HFFc6 (cell line): ENCODE results near the gene RNF25. TPM values are rescaled to one million over a fixed set of nuclear protein-coding genes. Genes with fewer than 3 reads are reported as not detected.

Source experiments
- DNase-seq: peaks from one replicate; pipeline ENCODE4 v3.0.0-alpha.2; 2018
- H3K27ac Mint-ChIP-seq: 2 replicates; pipeline ENCODE4 v1.8.0; 2020; ENCODE audit warnings: mild to moderate bottlenecking, mixed read lengths
- H3K27me3 Mint-ChIP-seq: 2 replicates; pipeline ENCODE4 v1.8.0; 2021; ENCODE audit warnings: mild to moderate bottlenecking, moderate library complexity, mixed read lengths; ENCODE audit not compliant: insufficient read depth
- H3K36me3 Mint-ChIP-seq: 2 replicates; pipeline ENCODE4 v1.8.0; 2021; ENCODE audit warnings: low read depth, mixed read lengths
- H3K4me1 Mint-ChIP-seq: 2 replicates; pipeline ENCODE4 v1.8.0; 2020; ENCODE audit warnings: low read depth, mixed read lengths
- H3K4me3 Mint-ChIP-seq: 2 replicates; pipeline ENCODE4 v1.8.0; 2020; ENCODE audit warnings: mild to moderate bottlenecking, moderate library complexity, mixed read lengths
- H3K9me3 Mint-ChIP-seq: 2 replicates; pipeline ENCODE4 v1.8.0; 2020; ENCODE audit warnings: mild to moderate bottlenecking, mixed read lengths
- CTCF ChIP-seq: fragments of 200-600 bp; sonication (generic); IDR thresholded peaks from 2 replicates; pipeline ENCODE4 v1.5.0; 2021; ENCODE audit warnings: antibody characterized with exemption, mild to moderate bottlenecking
- total RNA-seq, 6 experiments: library from RNA; stranded (reverse); fragmentation: NEBNext Ultra II Directional; extraction: Animal tissue kit (Norgen Biotek cat#: 25700); gene quantifications; 2 replicates in 1 of 6; 3 replicates in 5 of 6; pipeline ENCODE4 v1.2.3, GENCODE V29; 2021

RNF25 gene
- total RNA-seq, 6 experiments from 2014 or later: 32.7 to 47.9 (median 39.2) TPM

DNA sequence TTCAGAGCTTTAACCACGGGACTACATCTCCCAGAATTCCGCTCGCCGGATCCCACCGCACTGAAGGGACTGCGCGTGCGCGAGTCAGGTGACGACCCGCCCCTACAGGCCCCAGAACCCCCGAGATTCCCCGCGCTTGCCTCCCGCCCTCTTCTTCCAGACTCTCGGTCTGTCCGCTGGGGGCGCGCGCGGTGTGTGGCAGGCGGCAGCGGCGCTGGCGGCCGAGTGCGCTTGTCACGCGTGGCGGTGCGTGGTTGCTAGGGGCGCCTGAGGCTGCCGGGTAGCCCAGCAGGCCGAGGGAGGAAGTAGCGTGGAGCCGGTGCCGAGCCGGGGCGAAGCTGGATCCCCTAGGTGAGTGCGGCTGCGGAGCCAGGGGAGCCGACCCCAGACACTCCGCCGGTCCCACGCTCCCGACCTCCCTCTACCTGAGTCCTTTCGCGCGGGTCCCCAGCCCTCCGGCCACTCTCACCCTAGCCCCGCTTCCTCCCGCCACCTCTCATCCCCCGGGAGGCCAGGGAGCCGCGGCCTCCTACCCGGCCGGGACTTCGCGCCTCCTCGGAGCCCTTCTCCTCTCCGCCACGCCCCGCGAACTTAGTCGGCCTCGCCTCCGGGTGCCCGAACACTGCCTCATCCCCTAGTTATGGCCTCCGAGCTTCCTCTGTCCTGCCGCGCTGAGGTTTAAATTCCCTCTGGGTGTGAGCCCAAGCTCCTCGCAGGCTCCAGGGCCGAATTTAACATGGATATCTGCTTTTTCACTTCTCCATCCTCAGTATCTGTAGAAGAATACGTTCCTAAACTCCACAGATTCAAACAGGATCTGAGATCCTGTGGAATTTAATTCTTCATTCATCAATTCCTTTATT lies 39.1 kb upstream of the RNF25 start, which contains the start of gene TTLL4:
TTLL4 (plus strand) TSS at position 149 of the 863 bp plus-strand sequence. CDS start 26,842 bp downstream, outside the sequence.
- peak within 1 kb of the TSS; percentile 91 for H3K27ac Mint-ChIP-seq
- peak within 1 kb of the TSS; percentile 97 for H3K4me3 Mint-ChIP-seq
- 0 out of 2 replicates have a peak, but pooled peaks cover 2% of the 10 kb centered on the region for H3K36me3 Mint-ChIP-seq
- no peaks in the 10 kb centered on the region for H3K9me3 Mint-ChIP-seq
- H3K4me1 Mint-ChIP-seq: peaks cover 22% of the 10 kb centered on the region
- peak; percentile 89 for TF ChIP-seq CTCF
- no peaks in the 10 kb centered on the region for H3K27me3 Mint-ChIP-seq
- DNase-seq: peak; percentile 95

GRCh38 chr2:218710334-218710686 lies 38.5 kb upstream of the RNF25 start:
- no peaks in the 10 kb centered on the region for H3K36me3 Mint-ChIP-seq
- no peaks in the 10 kb centered on the region for H3K9me3 Mint-ChIP-seq
- H3K4me3 Mint-ChIP-seq: peak overlapping the region; percentile 97
- H3K27ac Mint-ChIP-seq: peak overlapping the region; percentile 91; the same call in 1 of the 2 replicates
- DNase-seq: no peak
- no peak for TF ChIP-seq CTCF
- no peaks in the 10 kb centered on the region for H3K27me3 Mint-ChIP-seq
- peaks cover 24% of the 10 kb centered on the region for H3K4me1 Mint-ChIP-seq

GRCh38 chr2:218709908-218710307 lies 38.1 kb upstream of the RNF25 start:
- H3K9me3 Mint-ChIP-seq: no peaks in the 10 kb centered on the region
- H3K4me1 Mint-ChIP-seq: peaks cover 24% of the 10 kb centered on the region
- H3K27ac Mint-ChIP-seq: no peak overlapping the region
- no peaks in the 10 kb centered on the region for H3K27me3 Mint-ChIP-seq
- DNase-seq: no peak
- H3K36me3 Mint-ChIP-seq: no peaks in the 10 kb centered on the region
- TF ChIP-seq CTCF: no peak
- no peak overlapping the region for H3K4me3 Mint-ChIP-seq

DNA sequence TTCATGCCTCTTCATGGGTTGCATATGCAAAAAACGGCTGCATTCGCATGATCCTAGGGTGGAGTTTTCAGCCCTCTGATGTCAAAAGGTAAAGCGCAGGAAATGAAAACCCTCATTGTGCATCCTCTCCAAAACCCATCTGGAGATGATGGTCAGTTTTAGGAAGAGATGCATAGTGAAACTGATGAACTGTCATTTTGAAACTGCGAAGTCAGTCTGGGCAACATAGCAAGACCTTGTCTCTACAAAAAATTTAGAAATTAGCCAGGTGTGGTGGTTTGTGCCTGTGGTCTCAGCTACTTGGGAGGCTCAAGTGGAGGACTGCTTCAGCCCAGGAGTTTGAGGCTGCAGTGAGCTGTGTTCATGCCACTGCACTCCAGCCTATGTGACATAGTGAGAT lies 36.3 kb upstream of the RNF25 start:
- H3K4me1 Mint-ChIP-seq: peaks cover 16% of the 10 kb centered on the region
- no peak overlapping the region for H3K4me3 Mint-ChIP-seq
- DNase-seq: no peak
- no peaks in the 10 kb centered on the region for H3K27me3 Mint-ChIP-seq
- no peak for TF ChIP-seq CTCF
- no peaks in the 10 kb centered on the region for H3K9me3 Mint-ChIP-seq
- H3K36me3 Mint-ChIP-seq: no peaks in the 10 kb centered on the region
- H3K27ac Mint-ChIP-seq: no peak overlapping the region

DNA sequence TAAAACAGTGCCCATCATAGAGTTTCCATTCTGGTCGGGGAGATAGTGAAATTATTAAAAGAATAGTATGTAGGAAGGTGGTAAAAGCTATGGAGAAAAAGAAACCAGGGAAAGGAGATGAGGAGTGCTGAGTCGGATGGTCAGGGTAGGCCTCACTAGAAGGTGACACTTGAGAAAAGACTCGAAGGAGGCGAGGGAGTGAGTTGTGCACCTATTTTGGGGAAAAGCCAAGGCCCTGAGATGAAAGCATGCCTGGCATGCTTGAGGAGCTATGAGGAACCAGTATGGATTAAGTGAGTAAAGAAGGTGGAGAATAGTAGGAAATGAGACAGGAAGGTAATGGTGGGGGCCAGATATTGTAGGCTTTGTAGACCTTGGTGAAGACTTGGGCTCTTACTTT lies 31.5 kb upstream of the RNF25 start:
- H3K27ac Mint-ChIP-seq: no peak overlapping the region
- H3K36me3 Mint-ChIP-seq: peaks cover 10% of the 10 kb centered on the region; the same call in 1 of the 2 replicates
- TF ChIP-seq CTCF: no peak
- no peaks in the 10 kb centered on the region for H3K9me3 Mint-ChIP-seq
- H3K27me3 Mint-ChIP-seq: no peaks in the 10 kb centered on the region
- DNase-seq: no peak
- H3K4me1 Mint-ChIP-seq: peaks cover 7% of the 10 kb centered on the region
- no peak overlapping the region for H3K4me3 Mint-ChIP-seq
